Fibroblast of peridontal ligament (primary cell): ENCODE results near the gene B4GALT7.

Experiments used
- DNase-seq: peaks from one replicate; pipeline ENCODE4 v3.0.0-alpha.2; 2010; ENCODE audit errors: extremely low read depth

Gene B4GALT7

DNA sequence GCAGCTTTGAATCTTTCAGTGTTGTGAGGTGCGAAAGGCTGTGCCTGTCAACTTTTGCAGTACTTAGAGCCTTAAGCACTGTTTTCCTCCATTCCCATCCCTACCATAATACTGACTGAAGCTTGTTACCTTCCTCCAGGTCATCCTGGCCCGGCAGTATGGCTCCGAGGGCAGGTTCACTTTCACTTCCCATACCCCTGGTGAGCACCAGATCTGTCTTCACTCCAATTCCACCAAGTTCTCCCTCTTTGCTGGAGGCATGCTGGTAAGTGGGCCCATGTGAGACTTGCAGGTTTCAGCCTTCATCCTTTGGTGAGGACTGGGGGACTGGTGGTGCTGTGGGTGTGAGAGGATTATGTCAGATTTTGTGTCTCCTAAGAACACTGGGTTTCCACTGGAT lies 6.4 kb upstream of the B4GALT7 start:
- no peak for DNase-seq

- no peak for DNase-seq
These were observed 5.9 kb upstream of the B4GALT7 start for GRCh38 chr5:177594071-177594470.

DNA sequence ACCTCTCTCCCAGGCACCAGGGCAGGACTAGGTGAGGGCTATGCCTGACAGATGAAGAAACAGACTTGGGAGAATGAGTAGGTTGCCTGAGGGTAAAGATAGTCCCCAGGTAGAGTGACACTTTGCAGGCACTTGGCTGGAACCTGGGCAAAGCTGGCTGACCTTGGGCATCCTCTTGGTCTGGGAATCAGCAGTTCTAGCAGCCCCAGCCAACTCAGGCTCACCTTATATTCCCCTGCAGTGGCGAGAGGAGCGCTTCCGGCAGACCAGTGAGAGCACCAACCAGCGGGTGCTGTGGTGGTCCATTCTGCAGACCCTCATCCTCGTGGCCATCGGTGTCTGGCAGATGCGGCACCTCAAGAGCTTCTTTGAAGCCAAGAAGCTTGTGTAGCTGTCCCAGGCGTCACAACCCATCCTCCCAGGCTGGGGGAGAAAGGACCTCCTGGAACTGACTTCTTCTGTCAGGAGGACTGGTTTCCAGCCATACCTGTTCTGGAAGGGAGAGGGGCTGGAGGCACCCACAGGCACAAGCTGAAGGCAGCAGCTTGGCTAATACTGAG lies 4.8 kb upstream of the B4GALT7 start:
- DNase-seq, result no peak

- DNase-seq, result no peak
These were observed 3.7 kb upstream of the B4GALT7 start for GRCh38 chr5:177595991-177596774.

DNA sequence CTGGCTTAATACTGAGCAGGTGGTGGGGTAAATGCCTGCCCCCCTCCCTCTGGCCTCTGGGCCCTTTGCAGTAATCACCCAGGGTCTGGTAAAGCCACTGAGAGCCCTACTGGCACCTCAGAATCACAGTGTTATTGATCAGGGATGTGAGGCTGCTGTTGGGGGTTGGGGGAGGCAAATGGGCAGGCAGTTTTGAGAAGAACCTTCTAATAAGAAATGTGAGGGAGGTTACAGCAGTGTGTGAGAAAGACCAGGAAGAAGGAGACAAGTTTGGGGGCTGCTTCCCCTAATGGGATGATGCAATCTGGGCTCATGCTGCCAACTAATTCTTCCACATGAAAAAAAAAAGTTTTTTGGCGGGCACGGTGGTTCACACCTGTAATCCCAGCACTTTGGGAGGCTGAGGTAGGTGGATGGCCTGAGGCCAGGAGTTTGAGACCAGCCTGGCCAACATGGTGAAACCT lies 3.1 kb upstream of the B4GALT7 start:
- DNase-seq, result no peak

- no peak for DNase-seq
These were observed 1.5 kb upstream of the B4GALT7 start for GRCh38 chr5:177598477-177598876.

DNA sequence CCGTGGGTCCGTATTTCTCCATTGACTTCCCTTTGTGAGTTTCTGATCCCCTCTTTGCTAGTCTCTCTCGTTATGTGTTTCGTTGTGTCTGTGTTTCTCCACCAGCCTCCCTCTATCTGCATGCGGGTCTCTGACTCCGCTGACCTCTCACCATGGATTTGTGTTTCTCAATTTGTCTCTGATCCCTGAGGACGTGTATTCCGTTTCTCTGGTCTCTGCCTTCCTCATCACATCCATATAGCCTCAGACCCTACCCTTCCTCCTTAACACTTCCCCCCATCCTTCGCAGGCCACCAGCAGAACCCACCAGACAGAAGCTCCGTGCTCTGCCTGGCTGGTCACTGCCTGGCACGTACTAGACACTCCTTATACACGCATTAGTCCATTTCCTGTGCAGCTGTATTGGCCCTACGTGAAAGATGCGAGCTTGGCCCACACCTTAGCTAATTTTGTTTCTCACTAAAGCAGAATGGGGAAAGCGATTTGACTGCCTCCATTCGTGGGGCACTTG lies 631 bp downstream of the B4GALT7 start:
- DNase-seq, result peak; percentile 18

DNA sequence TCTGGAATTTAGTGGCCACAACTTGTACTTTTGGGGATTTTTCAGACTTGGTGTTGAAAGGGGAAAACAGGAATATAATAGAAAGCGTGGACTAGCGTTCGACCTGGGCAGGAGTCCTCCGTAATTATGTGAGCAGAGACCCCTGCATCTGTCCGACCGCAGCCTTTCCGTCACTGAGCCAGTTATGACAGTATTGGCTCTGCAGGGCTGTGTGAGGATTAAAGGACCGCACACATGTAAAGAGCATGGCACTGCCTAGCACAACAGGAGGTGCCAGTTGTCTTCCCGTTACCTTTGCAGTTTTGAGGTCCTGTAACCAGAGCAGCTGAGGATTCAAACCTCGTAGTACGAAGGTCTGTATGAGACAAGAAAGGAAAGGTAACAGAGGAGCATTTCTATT lies 1.2 kb downstream of the B4GALT7 start:
- no peak for DNase-seq

DNA sequence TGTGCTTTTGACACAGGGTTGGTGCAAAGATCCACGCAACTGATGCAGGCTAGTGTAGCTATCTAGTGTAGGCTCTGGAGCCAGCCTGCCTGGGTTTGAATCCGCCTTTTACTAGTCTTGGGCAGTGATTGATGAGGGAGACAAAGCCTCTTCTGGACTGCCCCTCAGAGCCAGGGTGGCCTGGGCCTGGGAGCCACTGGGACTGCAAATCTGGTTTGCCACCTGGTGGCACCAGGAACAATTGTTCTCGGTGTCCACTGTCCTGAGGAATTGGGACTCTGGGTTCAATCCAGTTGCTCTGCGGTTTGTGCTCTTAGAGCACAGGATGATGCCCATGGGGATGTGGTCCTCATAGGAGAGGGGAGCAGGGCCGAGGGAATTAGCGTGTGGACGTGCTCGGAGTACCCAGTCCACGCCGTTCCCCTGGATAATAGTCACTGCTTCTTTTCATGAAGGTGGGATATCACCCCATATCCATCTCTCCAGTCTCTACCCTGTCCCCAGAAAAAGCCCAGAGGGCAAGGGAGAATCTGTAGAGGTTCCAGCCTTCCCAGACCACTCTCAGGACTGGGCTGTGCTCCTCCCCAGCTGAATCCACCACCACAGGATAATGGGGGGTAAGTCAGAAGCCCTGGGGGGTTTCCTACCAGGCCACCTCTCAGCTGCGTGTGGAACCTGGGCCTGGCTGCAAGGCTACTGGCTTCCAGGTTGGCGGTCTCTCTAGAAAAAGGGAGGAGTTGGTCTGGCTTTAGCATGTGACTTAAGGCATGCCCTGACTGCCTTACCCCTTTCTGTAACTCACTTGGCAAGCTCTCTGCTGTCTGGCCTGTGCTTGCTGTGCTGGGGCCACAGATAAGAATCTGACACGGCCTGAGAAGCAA lies 1.9 kb downstream of the B4GALT7 start:
- no peak for DNase-seq

DNA sequence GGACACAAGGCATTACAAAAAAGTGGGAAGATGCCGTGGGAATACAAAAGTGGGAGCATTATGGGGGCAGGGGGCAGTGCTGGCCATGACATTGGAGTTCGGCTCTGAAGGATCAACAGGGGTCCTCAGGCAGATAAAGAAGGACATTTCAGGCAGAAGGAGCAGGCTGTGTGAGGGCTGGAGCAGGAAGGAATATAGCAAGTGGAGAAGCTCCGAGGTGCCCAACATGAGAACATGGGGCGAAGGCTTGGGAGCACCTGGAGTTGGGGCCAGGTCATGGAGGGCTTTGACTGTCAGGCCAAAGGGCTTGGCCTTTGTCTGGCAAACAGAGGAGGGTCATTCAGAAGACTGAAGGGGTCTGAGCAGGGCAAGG lies 2.5 kb downstream of the B4GALT7 start:
- DNase-seq, result no peak

- no peak for DNase-seq
These were observed 3.7 kb downstream of the B4GALT7 start for GRCh38 chr5:177603631-177604030.

- no peak for DNase-seq
These were observed 4.2 kb downstream of the B4GALT7 start for GRCh38 chr5:177604116-177604521.

- no peak for DNase-seq
These were observed 4.7 kb downstream of the B4GALT7 start for GRCh38 chr5:177604656-177605055.

GRCh38 chr5:177605078-177605477 lies 5.1 kb downstream of the B4GALT7 start:
- no peak for DNase-seq

- no peak for DNase-seq
These were observed 5.7 kb downstream of the B4GALT7 start for GRCh38 chr5:177605667-177606066.

- no peak for DNase-seq
These were observed 6.4 kb downstream of the B4GALT7 start for GRCh38 chr5:177606071-177607051.

DNA sequence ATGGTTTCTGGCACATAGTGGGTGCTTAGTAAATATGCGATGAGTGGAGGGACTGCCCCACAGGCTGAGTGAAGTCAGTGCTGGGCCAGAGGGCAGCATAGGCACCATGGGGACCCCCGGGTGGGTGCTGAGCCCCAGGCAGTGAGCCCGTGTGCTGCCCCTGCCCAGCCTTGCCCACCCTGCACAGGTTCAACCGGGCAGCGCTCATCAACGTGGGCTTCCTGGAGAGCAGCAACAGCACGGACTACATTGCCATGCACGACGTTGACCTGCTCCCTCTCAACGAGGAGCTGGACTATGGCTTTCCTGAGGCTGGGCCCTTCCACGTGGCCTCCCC lies 7.2 kb downstream of the B4GALT7 start:
- no peak for DNase-seq

- peak; percentile 74 for DNase-seq
These were observed 7.7 kb downstream of the B4GALT7 start for GRCh38 chr5:177607452-177608192.

- no peak for DNase-seq
These were observed 8.5 kb downstream of the B4GALT7 start for GRCh38 chr5:177608243-177609075.
